ENCODE results near the gene GTPBP6.

GTPBP6 gene, protein sequence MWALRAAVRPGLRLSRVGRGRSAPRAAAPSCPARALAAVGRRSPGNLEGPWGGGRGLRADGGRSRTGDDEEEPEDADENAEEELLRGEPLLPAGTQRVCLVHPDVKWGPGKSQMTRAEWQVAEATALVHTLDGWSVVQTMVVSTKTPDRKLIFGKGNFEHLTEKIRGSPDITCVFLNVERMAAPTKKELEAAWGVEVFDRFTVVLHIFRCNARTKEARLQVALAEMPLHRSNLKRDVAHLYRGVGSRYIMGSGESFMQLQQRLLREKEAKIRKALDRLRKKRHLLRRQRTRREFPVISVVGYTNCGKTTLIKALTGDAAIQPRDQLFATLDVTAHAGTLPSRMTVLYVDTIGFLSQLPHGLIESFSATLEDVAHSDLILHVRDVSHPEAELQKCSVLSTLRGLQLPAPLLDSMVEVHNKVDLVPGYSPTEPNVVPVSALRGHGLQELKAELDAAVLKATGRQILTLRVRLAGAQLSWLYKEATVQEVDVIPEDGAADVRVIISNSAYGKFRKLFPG

DNA sequence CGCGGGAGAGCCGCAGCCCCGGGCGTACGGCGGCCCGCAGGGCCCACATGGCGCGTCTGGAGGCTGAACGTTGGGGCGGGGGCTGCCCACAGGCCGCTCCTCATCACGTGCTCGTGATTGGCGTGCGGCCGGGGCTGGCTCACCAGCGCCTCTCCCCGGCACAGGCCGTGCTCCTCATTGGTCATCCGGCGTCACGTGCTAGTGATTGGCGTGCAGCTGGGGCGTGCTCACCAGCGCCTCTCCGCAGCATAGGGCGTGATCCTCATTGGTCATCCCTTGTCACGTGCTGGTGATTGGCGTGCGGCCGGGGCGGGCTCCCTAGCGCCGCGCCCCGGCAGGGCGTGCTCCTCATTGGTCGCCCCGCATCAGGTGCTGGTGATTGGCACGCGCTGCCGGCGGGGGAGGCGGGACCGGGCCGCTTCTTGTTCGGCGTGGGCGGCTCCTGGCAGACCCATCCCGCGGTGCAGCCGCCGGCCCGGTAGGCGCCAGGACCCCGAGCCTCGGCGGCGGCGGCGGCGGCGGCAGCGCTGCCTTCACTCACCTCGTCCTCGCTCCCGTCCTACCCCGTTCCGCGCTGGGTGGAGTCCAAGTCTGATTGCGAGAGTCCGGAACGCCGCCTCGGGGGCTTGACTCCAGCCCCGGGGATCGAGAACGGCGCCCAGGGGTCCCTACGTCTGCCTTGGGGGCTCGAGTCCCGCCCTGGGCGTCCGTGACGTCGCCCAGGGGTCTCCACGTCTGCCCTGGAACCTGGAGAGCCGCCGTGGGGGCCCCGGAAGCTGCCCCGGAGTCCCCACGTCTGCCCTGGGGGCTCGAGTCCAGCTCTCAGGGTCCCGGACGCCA is at the start of gene GTPBP6:
Gene GTPBP6, minus strand, starts transcription at position 58 of the 840 bp plus-strand sequence. Its CDS starts 9 bp downstream, at position 49.
- DNase-seq: no peak

DNA sequence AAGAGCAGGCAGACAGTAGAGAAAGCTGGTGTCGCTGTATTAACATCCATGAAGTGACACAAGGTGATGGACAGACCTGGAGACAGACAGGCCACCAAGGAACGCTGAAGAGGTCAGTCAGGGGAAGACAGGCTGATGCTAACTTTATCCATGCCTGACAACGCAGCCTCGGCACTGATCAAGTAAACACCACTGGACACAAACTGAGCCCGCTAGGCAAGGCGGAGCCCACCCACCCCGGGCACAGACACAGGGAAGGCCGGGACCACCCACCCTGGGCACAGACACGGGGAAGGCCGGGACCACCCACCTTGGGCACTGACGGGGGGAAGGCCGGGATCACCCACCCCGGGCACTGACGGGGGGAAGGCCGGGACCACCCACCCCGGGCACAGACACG is 49.3 kb upstream of the GTPBP6 start:
- no peak for DNase-seq

DNA sequence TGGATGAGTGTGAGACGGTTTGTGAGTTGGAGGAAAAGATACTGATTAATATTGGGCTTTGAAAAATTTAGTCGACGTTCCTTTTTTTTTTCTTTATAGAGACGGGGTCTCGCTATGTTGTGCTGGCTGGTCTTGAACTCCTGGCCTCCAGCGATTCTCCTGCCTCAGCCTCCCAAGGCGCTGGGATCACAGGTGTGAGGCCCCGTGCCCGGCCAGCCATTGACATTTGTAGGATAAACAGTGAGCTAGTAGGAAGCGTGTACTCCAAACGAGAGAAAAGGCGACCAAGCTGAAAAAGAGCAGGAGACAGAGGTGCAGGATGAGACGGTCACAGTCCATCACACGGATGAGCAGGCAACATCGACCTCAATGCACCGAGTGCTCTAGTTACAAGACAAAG is 48.8 kb upstream of the GTPBP6 start:
- no peak for DNase-seq

DNA sequence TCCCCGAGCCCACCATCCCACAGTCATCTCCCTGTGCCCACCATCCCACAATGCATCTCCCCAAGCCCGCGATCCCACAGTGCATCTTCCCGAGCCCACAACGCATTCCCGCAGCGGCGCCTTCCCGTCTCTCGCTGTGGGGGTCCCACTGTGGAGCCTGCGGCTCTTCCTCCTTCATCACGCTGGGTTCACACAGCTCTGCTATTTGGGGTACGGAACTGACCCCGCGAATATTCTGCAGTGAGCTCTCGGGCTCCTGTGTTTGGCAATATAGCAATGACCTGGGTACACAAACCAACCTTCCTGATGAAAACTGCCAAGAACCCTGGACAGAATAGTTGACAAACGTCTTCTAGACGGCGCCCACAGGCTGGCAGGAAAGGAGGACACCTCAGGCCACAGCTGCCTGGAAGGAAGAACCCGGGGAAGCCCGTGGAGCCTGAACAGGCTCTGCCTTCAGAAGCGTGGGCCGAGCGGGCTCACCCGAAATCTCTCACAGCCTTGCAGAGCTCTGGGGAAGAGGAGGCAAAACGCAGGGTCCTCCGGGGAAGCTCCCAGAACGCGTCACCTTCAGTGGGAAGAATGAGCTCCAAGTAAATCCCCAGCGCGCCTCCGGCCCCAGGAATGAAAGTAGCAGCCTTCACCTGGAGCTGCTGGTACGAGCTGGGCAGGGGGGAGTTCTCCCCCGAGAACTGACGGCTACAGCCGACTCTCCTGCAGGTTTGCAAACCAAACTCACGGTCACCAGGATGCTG is 45.2 kb upstream of the GTPBP6 start:
- no peak for DNase-seq

DNA sequence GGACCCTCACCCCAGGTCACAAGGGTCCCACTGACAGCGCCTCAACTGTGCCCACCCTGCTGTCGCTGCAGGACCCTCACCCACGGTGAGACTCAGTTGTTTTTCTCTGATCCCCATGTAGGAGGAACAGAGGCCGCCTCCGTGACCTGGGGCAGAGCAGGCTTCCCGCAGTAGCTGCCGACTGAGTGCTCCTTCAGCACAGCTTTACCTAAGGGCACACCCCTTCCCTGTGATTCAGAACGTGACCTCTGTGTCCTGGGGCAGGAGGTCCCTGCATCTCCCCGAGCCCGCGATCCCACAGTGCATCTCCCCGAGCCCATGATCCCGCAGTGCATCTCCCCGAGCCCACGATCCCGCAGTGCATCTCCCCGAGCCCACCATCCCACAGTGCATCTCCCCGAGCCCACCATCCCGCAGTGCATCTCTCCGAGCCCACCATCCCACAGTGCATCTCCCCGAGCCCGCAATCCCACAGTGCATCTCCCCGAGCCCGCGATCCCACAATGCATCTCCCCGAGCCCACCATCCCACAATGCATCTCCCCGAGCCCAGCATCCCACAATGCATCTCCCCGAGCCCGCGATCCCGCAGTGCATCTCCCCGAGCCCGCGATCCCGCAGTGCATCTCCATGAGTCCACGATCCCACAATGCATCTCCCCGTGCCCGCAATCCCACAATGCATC is 44.5 kb upstream of the GTPBP6 start:
- DNase-seq: no peak

DNA sequence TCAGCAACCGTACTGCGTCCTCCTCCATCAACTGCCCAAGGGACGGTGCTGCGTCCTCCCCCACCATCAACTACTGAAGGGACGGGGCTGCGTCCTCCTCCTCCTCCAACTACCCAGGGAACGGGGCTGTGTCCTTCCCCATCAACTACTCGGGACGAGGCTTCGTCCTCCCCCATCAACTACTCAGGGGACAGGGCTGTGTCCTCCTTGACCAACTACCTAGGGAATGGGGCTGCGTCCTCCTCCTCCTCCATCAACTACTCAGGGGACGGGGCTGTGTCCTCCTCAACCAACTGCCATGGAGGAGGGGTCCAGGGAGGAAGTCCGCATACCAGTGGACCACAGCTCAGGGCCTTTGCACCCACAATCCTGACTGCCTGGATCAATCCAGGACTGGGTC is 43.8 kb upstream of the GTPBP6 start:
- DNase-seq: no peak

DNA sequence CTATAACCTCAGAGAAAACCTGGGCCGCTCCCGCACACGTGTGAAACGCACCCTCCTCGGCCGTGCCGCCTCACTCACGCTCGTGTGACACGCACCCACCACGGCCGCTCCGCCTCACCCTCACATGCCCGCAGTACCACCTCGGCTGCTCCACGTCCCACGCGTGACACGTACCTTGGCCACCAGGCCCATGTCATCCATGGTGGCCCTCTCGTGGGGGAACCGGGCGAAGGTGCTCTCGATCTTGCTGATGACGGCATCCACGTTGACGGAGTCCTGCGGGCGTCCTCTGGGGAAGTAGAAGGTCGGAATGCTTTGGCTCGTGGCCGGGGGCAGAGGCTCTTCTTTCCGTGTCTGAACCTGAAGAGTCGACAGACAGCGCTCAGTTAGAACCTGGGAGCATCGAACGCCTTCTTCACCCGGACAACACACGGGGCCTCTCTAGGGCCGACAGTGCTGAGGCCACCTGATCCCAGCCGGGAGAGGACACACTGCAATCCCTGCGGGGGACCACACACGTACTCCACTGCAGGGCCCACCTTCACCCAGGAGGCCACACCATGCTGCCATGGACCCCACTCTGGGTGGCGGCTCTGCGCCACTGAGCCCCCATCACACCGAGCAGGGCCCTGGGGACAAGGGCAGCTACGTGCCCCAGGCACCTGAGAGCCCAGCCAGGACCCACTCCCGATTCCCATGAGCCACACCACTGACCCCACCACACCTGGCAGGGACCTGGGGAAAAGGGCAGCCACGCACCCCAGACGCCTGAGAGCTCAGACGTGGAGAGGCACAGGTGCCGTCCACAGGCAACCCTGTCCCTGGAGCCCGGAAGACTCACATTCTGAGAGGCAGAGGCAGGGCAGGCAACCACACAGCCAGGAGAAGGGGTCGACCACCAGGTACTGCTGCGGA is 42.9 kb upstream of the GTPBP6 start:
- DNase-seq: no peak

DNA sequence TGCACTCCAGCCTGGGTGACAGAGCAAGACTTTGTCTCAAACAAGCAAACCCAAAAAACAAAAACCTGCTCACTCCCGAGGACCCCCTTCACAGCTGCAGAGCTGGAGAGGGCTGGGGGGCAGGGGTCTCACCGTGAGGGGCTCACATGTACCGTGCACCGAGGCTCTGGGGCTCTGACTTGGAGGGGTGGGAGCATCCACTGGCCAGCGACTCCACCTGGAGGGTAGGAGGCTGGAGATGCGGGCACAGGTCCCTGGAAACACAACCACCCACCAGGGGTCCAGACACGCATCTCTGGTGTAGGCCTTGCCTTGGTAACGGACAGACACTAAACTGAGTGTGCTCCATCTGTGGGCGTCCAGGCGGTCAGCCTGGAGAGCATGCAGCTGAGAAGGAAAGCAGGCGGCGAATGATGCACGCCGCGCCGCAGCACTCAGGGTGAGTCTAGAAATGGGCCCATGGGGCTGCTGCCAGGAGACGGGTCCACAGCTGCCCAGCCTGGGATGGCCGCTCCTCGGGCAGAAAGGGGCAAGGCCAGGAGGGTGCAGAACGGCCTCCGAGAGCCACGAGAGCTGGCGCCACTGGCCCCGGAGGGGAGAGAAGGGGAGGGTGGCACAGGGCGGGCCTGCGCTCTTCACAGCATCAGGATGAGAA is 42.0 kb upstream of the GTPBP6 start:
- DNase-seq: no peak

DNA sequence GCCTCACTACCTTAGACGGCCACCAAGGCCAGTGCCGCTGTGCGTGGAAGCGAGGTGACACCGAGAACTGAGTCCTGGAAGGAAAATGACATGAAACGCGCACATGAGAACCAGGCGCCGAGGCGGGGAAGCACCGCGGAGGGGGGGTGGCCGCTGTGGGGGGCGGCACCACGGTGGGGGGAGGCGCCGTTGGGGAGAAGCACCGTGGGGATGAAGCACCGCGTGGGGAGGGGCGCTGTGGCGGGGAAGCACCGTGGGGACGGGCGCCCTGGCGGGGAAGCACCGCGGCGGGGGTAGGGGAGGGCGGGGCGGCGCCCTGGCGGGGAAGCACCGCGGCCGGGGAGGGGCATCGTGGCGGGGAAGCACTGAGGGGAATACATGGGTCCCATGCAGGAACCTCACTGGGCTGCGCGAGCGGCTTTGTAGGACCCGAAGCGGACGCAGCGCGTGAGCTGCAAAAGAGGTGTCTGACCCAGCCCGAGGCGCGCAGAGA is 40.1 kb upstream of the GTPBP6 start:
- no peak for DNase-seq

DNA sequence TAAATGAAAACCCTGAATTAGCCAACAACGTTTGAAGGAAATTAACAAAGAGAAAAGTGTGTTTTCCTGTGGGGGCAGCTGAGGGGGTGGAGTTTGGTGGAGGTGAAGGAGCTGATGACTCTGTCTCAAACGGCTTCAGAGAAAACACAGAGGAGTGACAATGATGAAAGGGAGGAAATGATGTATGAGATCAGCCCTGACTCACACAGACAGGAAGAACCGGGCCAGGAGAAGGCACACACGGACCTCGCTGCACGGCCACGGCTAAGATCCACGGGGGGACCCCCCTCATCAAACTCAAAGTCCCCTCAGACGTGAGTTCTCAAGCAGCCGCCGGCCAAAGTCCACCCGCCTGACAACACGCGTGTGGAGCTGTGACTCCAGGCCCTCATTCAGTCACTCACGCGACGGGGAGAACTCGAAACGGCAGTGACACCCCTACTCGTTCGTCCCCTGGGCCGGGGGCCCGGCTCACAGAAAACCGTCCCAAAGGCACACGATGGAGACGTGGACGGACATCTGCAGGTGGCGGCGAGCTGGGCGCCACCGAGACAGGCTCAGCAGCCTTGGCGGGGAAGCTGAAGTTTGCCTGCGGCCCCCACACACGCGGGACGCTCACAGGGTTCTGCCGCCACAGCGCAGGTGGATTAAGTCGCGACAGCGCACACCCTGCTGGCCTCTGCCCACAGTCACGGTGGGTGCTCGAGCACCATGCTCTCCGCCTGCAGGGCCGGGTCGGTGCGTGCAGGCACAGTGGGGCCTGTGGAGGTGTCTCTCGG is 39.3 kb upstream of the GTPBP6 start:
- DNase-seq: no peak

DNA sequence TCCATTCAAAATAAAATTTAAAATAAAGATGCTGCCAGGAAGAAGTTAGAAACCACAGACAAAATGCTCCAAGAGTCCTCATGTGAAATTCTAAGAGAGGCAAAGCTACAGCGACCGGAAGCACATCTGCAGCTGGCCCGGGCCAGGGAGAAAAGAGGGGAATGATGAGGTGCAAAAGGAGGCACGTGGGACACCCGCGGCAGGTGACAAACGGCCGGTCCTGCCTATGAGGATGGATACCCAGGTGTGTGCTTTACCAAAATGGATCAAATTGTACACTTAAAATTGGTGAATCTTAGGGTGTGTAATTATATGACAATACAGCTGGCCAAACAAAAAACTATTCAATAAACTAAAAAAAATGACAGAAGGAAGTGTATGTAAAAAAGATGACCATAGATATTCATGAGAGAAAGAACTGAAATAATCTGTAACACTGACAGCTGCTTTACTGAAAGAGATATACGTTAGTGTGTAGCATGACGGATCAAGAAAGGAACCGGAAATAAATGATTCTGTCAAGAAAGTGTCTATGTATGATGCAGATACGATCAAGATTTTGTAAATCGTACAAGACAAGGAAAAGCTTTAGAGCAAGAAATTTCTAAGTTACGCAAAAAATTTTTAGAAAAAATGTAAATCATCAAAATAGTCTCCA is 38.6 kb upstream of the GTPBP6 start:
- DNase-seq: no peak

DNA sequence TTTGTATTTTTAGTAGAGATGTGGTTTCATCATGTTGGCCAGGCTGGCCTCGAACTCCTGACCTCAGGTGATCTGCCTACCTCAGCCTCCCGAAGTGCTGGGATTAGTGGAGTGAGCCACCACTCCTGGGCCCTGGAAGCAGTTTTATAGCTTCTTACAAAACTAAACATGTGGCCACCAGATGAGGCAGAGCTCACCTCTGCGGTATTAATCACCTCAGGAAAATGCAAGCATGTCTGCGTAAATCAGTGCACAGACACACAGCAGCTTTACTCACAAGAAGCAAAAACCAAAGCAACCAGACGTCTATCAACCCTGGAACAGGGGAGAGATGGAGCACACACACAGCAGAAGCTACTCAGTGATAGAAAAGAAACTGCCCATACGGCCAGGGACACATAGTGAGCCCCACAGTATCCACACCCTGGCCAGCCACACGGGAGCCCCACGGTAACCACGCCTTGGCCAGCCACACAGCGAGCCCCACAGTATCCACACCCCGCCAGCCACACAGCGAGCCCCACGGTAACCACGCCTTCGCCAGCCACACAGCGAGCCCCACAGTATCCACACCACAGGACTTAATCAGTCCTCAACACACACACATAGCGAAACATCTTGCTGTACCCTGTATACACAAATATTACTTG is 37.9 kb upstream of the GTPBP6 start:
- no peak for DNase-seq

DNA sequence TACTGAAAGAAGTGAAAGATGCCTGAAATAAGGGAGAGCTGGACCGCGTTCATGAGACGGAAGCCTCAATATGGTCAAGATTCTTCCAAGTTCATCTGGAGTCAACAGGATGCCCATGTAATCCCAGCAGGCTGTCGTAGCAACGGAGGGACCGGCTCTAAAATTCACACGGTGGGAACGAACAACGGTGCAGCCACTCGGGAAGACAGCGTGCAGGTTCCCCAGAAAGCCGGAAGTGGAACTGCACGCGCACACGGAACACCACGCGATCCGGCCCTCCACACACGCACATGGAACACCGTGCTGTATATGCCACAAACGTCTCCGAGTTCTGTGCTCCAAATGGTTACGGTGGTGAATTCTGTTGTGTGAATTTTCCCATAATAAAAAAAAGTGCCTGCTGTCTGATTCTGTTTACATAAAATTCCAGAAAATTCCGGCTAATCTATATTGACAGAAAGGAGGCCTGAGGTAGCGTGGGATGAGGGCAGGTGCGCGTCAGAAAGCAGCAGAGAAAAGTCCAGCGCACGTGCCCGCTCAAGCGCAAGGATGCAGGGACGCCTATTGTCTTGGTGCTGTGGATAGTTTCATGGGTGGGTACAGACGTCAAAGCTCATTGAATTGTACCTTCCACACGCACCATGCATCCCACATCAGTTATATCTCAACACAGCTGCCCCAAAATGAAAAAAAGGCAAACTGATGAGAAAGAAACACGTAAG is 36.9 kb upstream of the GTPBP6 start:
- DNase-seq: no peak

DNA sequence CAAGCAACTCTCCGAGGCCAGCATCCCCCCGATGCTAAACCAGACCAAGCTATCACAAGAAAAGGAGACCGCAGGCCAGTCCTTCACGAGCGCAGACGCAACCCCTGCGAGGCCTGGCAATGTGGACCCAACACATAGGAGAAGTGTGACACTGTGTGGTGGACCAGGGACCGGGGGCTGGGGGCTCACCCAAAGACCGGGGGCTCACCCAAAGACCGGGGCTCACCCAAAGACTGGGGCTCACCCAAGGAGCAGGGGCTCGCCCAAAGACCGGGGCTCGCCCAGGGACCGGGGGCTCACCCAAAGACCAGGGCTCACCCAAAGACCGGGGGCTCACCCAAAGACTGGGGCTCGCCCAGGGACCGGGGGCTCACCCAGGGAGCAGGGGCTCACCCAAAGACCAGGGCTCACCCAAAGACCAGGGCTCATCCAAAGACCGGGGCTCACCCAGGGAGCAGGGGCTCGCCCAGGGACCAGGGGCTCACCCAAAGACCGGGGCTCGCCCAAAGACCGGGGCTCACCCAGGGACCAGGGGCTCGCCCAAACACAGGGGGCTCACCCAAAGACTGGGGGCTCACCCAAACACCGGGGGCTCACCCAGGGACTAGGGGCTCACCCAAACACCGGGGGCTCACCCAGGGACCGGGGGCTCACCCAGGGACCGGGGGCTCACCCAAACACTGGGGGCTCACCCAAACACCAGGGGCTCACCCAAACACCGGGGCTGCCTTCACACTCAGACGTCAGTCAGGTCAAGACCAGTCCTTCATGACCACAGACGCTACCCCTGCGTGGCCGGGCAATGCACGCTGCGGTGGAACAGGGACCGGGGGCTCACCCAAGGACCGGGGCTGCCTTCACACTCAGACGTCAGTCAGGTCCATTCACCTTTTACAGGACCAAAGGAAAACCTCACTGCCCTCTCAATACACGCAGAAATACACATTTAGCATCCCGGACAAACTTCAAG is 35.3 kb upstream of the GTPBP6 start:
- no peak for DNase-seq

DNA sequence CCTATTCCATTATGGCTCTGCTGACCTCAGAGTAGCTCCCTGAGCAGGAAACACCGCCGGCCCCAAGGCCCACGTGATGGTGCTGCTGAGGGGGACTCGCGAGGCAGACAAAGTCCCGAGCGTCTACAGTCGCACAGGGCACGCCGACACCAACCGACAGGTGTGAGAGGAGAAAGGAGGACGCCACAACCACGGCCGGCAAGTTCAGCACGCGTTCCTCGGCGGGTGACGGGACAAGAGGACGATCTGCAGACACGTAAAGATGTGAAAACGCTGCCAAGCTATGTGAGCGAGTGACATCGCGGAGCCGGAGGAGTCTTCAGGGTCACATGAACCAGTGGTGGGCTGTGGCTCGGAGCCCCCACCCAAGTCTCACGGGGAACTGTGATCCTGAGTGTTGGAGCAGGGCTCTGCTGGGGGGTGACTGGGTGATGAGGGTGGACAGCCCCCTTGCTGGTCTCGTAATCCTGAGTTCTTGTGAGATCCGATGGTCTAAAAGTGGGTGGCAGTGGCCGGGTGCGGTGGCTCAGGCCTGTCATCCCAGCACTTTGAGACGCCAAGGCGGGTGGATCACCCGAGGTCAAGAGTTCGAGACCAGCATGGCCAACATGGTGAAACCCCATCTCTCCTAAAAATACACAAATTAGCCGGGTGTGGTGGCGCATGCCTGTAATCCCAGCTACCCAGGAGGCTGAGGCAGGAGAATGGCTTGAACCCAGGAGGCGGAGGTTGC is 34.2 kb upstream of the GTPBP6 start:
- DNase-seq: no peak

DNA sequence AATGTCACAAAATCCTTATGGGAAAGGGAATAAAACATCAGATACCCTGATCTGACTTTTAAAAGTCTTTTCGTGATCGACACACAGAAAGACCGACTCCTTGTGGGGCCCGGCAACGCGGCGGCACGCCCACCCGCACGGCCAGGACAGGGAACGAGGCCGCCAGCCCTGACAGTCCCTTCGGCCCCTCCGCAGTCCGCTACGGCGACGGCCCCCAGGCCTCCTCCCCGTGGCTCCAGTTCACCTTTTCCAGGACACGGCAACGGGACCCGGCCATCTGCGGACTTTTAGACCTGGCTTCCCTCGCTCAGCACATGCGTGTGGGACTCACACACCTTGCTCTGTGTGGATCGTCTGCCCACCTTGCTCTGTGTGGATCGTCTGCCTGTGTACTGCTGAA is 33.6 kb upstream of the GTPBP6 start:
- DNase-seq: no peak

All from NCI-H1417 treated with DMSO at 0.1 percent for 48 hours (cell line).